ENCODE measurements around the gene EFNA5.

Gene EFNA5

DNA sequence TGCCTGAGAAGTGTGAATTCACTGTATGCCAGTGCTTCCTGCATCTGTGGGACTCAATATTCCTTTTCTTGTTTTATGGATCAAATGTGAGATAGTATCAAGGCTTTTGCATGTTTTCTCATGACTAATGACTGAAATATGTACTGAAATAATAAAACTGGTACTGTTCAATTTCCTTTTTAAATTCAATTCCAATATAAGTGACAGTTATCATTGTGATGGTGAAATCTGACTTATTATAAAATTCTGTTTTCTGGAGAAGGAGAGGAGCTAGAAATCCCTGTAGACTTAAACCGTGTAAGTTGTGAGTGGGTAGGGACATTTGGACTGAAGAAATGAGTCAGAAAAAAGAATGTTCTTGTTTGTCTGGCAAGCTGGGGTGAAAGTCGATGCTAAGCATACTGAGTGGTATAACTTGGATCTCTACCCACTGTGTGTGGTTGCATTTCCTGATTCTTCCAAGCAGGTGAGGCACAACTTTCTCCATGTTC is 245.2 kb downstream of the EFNA5 start:
- no peak for DNase-seq (ENCODE audit: low read depth)

GRCh38 chr5:107424491-107424890 is 246.2 kb downstream of the EFNA5 start:
- no peak for DNase-seq (ENCODE audit: low read depth)

DNA sequence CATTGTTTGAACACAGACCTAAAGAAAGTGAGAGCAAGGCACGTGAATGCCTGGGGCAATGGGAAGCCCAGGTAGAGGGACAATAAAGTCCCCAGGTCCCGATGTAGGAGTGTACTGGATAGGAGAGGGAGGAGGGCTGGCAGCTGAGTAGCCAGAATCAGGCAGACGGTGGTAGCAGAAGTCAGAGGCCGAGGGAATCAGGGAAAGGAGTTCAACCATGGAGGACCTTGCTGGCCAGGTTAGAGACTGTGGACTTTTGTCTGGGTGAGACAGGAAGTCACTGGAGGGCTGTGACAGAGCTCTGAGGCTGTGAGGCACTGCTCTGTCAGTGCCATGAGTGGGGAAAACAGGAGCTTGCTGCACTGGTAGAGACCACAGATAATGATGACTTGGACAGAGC is 248.2 kb downstream of the EFNA5 start:
- DNase-seq (ENCODE audit: low read depth), result no peak

DNA sequence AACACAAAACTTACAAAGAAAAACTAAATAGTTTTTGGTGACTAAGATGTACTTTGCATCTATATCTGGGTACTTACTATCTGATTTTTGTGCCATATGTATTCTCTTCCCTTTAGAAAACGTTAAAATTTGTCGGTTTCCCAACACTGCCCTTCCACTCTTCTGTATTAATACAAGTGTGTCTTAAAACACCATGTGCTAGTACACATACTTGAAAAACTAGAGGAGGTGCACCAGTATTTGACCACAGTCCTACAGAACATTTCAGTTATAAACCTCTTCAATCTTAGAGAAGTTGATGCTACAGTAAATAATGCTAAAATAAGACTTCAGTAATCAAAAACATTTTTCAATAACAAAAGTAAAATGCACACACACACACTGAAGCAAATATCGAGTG is 251.2 kb downstream of the EFNA5 start:
- DNase-seq (ENCODE audit: low read depth), result no peak

GRCh38 chr5:107418902-107419301 is 251.8 kb downstream of the EFNA5 start:
- no peak for DNase-seq (ENCODE audit: low read depth)

- DNase-seq (ENCODE audit: low read depth), result no peak
Observed at GRCh38 chr5:107418071-107418470, 252.7 kb downstream of the EFNA5 start.

DNA sequence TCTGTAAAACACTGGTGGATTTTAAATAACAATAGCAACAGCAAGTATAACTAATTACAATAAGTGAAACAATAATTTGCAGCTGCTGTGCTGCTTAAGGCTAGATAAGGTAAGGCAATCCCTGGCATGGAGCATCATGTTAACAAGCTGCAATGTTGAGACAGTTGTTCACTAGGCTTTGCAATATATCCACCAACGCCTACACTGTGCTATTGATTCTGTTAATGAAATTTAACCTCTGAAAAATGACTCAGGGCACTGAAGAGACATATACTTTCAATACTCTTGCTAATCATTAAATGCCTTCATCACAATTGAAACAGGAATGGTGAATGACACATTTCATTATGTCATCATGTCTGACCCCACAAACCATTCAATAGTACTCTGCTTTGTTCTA is 255.0 kb downstream of the EFNA5 start:
- no peak for DNase-seq (ENCODE audit: low read depth)

- DNase-seq (ENCODE audit: low read depth), result no peak
Observed at GRCh38 chr5:107414802-107415201, 255.9 kb downstream of the EFNA5 start.

GRCh38 chr5:107413754-107414153 is 257.0 kb downstream of the EFNA5 start:
- no peak for DNase-seq (ENCODE audit: low read depth)

- DNase-seq (ENCODE audit: low read depth), result no peak
Observed at GRCh38 chr5:107408564-107408963, 262.2 kb downstream of the EFNA5 start.

GRCh38 chr5:107407713-107408298 is 262.9 kb downstream of the EFNA5 start:
- DNase-seq (ENCODE audit: low read depth), result no peak

DNA sequence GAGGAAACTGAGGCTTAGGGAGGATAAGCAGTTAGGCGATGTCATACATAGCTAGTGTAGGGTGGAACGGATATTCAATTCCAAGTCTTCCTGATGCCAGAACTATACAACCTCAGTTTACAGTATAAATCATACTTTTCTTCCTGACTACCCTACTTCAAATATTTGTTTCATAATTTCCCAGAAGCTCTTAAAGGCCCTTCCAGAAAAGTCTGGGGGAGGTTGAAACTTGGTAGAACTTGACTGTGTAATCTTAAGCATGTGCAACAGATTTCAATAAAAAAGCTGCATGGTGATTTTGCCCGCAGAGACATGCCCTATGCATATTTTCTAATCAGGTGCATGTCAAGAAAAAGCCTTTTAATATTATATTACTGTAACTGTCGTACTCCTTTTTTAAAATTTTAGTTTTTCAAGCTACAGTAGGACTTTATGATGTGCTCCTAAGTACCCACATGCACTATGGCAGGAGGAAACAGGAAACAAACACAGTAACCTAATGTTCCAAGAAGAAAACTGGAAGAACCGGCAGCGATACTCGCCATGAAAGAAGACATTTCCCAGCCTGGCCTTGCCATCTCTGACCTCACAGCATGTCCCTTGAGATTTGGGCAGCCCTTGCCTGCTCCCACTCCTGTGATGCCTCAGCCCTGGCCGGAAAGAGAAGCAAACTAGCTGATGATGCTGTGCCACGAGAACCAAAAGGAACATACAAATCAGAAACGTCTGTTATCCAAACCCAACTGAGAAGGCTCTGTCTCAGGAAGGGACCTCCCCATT is 266.0 kb downstream of the EFNA5 start:
- no peak for DNase-seq (ENCODE audit: low read depth)

- no peak for DNase-seq (ENCODE audit: low read depth)
Observed at GRCh38 chr5:107403228-107403953, 267.3 kb downstream of the EFNA5 start.

GRCh38 chr5:107402434-107403227 is 268.1 kb downstream of the EFNA5 start:
- DNase-seq (ENCODE audit: low read depth), result no peak

DNA sequence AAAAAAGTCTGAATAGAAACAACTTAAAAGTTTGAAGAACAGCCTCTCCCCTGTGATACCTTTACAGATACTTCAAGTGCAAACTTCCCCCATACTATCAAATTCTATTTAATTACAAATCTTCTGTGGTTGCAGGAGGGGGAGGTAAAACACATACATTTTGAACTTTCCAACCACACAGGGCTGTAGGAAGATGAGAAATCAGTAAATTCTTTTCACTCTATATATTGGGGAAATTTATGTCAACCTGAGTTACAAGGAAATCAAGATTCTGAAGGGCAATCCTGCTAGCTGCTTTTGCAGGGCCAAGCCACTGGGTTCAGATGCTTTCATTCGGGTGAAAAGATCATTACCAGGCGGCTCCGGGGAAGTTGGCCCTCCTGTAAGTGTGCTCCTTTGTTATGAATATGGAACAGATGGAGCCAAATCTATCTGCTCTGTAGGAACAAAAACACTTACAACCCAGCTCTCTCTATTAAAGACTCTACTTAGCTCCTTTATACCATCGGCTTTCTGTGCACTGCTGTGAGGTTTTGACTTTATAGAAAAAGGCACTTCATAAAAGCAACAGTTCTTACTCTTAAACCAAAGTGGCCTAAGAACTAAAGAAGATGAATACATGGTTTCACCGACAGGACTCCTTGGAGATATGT is 269.1 kb downstream of the EFNA5 start:
- no peak for DNase-seq (ENCODE audit: low read depth)

- no peak for DNase-seq (ENCODE audit: low read depth)
Observed at GRCh38 chr5:107400328-107400727, 270.4 kb downstream of the EFNA5 start.

- DNase-seq (ENCODE audit: low read depth), result no peak
Observed at GRCh38 chr5:107398703-107399102, 272.0 kb downstream of the EFNA5 start.

GRCh38 chr5:107396351-107396690 is 274.4 kb downstream of the EFNA5 start:
- DNase-seq (ENCODE audit: low read depth), result no peak

GRCh38 chr5:107395632-107396350 is 274.9 kb downstream of the EFNA5 start:
- DNase-seq (ENCODE audit: low read depth), result no peak

GRCh38 chr5:107393851-107394250 is 276.9 kb downstream of the EFNA5 start:
- no peak for DNase-seq (ENCODE audit: low read depth)

DNA sequence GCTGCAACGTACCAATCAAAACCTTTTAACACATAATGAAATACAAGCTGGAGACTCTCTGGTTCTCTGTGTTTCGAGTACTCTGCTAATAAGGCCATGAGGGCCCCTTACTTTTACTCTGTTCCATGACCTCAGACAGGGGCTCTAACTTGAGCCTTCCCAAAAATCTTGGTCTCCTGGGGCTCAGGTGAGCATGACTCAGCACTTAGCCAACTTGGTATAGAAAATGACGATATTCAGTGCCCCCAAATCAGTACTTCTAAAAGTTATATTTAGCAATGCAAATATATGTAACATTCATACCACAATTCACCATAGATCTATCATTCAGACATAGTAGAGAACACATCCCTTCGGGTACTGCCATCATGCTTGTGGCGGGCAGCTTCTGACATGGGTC is 278.9 kb downstream of the EFNA5 start:
- no peak for DNase-seq (ENCODE audit: low read depth)
